Fibroblast of skin of back (primary cell): ENCODE data around the gene DACT2.

Experiments
- DNase-seq: peaks from one replicate; pipeline ENCODE4 v3.0.0-alpha.2; 2013

DACT2 gene

DNA sequence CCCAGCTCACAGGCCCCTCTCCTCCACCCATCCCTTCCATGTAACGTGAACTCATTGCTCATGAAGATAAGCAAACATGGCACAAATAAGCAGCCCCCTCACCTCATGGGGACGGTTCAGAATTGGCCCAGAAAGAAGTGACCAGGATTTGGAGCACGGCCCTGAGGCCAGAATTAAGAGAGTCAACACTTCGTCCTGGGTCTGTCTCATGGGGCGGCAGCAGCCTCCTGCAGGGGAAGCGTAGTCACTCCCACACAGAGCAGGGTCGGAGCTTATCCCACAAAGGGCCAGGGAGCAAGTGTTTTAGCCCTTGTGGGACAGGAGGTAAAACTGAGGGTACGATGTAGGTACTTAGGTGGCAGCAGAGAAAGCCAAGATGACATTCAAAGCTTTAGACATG lies 28.6 kb upstream of the DACT2 start:
- DNase-seq, result no peak

DNA sequence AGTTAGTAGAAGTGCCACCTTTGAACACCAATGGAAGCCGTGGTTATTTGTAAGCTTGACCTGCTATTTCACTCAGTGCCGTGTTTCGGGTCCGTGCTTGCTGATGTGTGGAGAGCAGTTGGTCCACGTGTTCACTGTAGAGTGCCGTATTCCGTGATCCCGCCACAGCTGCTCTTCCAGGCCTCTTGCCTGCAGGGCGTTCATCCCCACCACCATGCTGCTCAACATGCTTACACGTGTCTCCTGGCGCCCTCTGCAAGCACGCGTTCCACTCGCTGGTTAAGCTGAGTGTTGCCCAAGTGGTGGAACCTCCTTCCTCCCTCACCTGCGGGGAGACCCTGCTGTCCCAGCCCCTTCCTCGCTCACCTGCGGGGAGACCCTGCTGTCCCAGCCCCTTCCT lies 28.0 kb upstream of the DACT2 start:
- DNase-seq, result no peak

DNA sequence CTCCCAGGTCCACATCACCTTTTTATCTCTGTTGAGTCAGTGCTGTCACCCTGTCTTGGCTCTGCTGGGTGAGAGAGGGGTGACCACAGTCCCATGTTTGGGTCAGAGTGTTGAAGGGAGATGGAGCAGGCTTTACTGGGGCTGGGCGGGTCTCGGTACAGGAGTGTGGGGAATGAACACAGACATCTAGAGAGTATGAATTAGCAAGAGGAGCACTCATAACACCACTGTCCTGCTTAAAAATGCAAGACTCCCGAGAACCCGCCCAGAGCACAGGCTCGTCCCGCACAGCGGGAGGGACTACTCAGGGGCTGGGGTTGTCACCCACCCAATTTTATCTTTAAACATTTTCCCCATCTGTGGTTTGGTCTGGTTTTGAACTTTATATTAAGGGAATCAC lies 27.5 kb upstream of the DACT2 start:
- no peak for DNase-seq

DNA sequence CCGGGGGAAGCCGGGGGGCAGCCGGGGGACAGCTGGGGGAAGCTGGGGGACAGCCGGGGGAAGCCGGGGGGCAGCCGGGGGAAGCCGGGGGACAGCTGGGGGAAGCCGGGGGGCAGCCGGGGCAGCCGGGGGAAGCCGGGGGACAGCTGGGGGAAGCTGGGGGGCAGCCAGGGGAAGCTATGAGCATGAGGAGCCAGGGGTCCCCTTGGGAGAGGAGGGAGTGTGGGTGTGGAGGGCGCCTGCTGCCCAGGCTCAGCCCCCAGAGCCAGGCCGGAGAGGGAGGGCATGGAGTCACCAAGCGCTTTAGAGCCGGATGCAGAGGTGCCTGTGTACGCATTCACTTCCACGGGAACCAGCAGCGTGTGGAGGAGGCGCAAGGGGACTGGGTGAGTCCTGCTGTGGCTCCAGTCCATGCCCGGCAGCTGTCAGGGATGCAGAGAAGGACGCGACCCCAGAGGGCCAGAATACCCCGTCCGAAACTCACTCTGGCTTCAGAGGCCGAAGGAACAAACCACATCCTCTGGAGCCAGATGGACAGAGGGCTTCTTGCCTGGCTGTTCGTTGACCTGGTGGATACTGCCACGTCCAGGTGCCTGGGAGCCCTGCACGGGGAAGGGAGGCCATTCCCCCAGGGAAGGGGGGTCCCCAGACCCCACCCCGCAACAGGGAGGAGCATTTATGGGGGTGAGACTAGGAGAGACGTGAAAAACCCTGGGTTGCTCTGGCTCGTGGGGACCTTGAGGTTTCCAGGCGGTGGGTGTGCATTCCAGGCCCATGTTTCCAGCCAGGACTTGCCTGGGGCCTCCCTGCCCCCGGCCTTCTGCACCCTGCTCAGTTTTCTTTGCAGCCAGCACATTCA lies 26.5 kb upstream of the DACT2 start:
- no peak for DNase-seq

DNA sequence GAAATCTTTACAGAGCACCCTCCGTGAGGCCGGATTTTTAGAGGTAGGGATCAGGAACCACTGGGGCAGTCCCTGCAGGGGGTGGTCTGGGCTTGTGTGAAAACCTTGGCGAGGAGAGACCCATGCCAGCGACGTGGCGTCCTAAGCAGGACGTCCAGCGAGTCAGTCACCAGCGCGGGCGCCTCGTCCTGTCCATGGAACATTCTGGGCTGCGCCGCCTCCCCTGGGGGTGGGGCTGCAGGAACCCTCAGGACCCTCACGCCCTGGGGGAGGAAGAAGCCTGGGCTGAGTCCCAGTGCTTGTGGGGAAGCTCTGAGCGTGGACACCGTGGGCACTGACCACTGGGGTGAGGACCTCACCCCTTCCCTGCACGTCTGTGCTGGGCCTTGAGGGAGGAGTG lies 25.7 kb upstream of the DACT2 start:
- no peak for DNase-seq

DNA sequence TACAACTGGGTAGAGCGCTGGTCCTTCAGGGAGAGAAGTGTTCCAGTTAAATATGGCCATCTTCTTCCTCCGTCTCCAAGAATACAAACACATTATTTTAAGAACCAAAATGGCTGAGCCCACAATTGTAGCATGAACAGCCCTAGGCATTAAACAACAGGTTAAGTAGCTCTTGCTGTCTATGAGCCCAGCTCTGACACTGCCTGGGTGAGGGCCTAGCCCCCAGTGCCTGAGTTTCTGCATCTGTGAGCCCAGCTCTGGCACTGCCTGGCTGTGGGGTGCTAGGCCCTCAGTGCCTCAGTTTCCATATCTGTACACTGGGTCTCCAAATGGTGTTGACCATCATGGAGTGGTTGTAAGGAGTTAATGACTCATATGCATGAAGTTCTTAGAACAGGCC lies 24.8 kb upstream of the DACT2 start:
- no peak for DNase-seq

DNA sequence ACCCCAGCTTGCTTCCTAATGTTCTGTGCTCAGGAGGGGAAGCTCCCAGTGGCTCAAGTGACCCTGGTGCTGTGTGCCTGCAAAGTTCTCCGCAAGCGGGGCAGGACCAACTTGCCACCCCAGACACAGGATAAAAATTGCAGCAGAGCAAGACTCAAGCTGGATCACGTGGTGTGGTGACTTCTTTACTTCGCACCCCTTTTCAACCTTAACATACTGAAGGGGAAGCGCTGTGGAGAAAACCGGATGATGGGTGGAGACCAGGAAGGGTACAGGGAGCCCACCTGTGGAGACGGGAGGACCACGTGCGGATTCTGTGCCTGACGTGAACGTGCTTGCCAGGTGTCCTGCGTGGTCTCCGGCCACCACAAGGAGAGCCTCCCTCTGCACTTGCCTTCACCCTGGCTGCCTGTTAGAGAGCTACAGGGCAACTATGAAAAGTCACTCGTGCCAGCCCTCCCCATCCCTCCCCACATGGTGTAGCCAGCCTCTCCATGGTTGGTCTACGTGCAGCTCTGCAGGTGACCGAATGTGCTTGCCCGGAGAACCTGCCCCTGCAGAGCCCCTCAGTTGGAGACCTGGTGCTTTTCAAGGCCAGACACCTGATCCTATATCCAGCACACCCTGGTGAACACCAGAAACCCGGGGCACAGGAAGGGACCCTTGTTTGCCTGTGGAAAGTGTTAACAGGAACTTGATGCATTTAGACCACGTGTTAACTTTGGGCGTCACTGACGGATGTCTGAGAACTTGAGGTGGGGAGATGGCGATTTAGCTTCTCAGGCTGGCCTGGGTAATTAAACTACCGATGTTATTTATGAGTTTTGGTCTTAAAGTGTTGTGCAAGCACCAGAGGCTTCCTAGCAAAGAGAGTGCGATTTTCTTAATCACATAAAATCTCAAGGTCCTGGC lies 23.9 kb upstream of the DACT2 start:
- no peak for DNase-seq

DNA sequence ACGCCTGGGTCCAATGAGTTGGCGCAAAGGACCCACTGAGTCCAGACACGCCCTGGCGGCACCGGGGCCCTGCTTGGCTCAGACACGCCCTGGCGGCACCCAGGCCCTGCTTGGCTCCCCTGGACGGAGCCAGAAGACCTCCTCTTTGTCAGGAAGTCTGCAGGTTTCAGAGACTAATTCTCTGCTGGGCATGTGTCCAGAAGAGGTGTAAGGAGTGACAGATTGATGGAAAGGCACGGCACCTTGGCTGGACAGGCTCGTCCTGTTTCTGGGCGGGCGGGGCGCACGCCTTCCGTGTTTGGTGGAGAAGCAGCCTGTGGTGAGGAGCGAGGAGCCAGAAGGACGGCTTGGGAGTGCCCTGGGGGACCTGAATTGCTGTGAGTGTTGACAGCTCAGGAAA lies 23.1 kb upstream of the DACT2 start:
- no peak for DNase-seq

DNA sequence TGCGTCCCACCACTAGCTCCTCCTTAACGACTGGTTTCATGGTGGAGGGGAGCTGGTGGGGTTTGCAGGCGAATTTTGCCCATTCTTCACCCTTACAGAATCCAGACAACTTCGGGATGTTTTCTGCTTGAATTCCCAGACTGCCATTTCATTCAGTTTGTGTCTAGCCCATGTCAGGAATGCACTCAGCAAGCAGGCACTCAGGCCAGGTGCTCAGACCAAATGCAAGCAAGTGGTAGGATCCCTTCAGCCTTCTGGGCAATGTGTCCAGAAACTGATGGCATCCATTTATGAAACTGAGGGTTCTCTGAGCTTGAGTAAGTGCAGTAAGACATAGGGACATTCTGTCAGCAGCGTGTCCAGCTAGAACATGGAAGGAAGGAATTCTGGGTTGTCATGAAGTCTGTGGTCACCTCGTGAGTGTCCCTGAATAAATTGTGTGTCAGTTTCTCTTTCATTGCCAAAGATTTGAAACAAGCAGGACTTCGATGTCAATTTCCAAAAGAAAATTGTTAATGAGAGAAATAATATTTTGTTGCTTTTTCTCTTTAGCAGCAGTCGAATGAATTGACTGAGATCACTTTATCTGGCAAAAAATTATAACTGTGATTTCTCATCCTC lies 21.8 kb upstream of the DACT2 start:
- no peak for DNase-seq

DNA sequence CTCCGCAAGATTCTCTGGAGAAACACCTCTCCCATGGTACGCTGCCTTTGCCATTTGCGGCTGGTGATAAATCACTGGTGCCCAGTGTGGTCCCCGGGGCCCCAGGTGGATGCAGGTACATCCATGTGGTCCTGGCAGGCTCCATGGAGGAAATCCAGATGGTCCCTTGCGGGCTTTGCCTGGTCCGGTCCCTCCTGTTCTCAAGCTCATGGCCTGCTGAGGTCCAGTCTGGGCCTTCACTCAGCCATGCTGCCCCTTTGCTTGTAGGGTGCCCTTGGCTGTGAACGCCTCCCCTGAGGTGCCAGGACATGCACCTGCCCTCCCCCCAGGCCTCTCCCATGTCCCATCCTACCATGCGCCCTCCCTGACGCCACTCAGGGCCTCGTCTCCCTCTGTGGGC lies 21.2 kb upstream of the DACT2 start:
- no peak for DNase-seq

DNA sequence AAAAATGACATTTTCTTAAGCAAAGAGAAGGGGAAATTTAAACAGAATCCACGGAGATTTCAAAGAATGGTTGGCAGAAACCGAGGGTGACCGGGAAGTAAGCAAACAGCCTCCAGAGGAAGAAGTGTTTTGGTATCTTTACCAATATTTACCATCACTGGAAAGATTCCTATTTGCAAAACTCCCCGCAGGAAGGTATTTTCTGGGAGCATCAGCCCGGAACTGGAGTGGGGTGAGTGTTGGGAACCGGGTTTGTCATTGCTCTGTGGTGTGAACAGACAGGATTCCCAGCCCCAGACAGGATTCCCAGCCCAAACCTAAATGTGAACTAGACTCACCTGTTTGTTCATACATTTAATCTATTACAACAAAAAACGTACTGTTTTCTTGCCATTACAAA lies 19.2 kb upstream of the DACT2 start:
- no peak for DNase-seq

DNA sequence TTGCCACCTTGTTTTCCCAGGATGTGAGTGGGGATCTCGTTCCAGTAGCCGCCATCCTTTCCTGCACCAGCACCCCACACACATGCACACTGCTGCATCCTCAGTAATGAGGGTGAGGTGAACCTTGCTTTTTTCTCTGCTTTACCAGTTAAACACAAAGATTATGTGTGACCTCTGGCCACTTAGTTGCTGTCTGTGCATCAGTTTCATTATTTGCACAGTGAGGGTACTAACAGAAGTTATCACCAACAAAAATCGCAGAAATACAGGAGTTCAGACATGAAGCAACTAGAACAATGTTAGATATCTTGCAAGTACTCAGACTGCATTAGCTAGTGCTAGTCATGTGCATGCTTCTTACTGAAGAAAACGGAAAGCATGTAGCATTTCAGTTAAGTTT lies 17.4 kb upstream of the DACT2 start:
- no peak for DNase-seq

DNA sequence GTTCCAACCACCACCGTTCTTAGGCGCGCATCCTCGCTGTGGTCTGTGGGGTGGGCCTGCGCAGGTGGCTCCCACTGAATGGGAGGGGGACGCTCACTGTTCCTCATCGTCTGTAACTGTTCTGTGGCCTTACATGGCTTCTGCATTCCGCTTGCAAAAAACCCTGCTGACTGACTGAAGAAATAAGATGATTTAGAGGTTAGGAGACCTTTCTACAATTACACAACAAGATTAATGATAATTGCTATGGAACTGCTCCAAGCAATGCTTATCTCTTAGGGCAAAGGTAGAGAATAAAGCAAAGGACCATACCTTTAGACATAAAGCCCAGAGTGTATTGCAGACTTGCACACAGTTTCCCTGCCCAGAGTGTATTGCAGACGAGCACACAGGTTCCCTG lies 14.4 kb upstream of the DACT2 start:
- DNase-seq, result no peak

DNA sequence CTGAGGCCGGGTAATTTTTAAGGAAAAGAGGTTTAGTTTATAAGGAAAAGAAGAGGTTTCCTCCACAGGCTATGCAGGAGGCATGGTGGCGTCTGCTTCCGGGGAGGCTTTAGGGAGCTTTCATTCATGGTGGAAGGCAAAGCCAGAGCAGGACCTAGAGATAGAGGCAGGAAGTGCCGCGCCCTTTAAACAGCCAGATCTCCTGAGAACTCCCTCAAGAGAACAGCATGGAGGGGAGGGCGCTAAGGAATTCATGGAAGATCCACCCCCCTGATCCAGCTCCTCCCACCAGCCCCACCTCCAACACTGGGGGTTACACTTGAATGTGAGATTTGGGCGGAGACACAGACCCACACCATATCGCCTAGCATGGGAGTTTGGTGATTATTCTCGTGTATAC lies 13.9 kb upstream of the DACT2 start:
- DNase-seq, result no peak

DNA sequence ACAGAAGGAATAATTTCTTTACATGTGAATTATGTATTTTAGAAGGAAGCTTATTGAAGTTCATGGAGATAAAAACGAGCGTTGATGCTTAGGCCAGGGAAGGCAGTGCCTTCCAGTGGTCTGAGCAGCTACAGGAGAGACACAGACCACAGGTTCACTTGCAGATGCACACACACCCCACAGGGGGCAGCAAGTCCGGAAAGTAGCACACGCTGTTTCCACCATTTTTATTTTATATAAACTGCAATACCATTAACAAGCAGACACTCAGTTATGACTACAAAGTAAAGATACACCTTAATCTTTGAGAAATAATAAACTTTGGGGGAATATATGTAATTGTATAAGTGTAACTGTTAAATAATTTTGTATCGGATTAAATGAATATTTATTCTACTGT lies 13.5 kb upstream of the DACT2 start:
- DNase-seq, result peak; percentile 3

DNA sequence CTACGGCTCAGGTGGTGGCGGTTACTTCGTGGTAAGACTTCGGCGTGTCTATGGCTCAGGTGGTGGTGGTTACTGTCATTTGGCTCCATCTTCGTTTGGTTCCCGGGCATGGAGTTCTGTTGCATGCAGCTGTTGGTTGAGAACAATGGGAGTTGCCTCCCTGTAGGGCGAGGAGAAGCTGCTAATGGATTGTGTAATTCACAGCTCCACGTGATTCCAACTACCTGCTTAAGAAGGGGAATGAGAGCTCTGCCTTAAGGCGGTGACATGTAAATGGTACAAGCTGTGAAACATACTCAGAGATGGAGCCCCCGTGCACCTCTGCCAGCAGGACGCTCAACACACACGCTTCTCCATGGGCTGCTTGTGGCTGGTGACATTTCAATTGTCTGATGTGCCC lies 12.4 kb upstream of the DACT2 start:
- DNase-seq, result no peak

DNA sequence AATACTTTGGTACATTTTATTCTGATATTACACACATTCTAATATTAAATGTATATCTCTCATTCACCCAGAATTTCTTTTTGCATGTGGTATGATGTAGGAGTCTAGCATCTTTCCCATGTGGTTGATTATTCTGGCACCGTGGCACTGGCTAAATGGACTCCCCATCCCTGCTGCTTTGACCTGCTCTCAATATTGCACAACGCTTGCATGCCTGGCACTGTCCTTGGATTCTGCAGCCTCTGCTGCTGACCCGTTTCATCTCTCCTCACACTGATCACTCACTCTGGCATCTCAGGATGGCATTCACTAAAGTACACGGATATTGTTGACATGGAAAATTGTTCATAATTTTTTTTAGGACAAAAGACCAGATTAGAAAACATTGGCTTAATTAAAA lies 11.5 kb upstream of the DACT2 start:
- no peak for DNase-seq

DNA sequence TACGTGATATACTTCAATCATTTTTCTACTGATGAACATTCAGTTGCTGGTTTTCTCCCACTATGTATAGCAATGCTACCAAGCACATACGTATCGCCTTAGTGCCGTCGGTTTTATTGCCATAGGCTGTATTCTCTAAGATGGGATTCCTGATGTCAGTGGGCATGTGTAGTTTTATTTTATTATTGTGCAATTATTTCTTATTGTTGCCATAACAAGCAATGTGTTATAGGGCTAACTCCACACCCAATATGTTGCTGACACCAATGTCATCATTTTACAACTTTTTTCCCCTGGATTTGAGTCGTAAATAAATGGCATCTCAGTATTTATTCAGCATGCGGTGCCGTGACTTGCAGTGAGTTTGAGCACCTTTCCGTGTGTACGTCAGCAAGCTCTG lies 10.8 kb upstream of the DACT2 start:
- DNase-seq, result no peak

DNA sequence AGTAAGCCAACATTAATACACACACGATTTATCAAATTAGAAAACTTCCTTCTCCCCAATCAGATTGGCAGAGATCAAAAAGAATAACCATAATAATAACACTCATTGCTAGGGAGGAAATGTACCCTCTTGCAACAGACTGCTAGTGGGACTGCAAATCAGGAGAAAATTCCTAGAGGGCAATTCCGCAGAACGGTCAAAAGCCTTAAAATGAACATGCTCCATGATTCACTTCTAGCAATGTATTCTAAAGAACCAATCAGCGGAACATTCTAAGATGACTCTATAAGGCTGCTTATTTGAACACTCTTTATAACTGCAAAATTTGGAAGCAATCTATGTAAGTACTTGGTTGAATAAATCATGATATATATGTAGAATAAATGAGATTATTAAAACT lies 8.5 kb upstream of the DACT2 start:
- no peak for DNase-seq

DNA sequence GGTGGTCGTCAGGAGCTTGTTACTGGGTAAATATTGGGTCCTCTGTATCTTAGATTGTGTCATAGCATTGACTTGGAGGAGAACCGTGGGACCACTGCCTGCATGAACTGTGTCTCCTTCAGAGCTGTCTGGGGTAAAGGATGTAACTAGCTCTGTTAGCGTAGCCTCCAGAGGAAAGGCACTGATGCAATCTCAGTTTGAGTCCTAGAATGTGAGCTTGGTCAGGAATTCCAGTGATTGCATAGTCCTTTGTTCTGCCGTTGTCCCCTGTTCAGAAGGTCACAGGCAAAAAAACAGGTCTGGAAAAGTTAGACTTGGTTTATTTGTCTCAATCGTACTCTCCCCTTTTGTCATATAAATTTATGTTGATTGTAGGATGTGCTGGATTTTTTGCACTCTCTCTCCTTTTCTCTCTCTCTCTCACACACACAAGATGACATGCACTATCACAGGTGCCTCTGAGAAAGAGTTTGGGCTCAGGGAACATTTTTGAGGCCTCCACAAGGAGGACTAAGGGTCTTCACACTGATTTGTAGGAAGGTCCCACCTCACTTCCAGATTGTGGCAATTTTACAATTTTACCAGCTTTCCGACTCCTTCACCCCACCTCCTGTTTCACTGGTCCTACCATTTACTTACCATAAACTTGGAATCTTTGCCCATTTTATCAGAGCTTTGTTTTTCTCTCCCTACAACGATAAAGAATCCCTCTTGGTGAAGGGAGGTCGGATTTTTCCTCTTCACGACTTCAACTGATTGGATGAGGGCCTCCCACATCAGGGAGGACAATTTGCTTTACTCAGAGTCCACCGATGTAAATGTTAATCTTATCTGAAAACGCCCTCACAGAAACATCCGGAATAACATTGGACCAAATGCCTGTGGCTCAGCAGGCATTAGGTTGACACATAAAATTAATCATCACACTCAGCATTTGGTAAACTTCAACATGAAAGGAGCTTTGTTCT lies 7.0 kb upstream of the DACT2 start:
- peak; percentile 57 for DNase-seq

DNA sequence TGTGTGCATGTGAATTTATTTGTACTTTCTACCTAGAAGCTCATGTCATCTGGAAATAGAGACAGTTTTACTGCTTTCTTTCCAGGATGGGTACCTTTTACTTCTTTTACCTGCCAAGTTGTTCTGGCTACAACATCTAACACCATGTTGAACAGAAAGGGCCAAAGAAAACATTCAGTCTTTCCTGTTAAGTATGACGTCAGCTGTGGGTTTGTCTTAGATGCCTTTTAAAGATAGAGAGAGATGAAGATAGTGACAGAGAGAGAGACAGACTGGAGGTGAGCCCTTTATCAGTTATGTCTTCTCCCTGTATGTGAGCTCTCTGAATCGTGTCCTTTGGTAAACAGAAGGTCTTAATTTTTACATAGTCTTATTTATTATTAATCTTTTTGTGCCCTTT lies 3.4 kb upstream of the DACT2 start:
- no peak for DNase-seq

DNA sequence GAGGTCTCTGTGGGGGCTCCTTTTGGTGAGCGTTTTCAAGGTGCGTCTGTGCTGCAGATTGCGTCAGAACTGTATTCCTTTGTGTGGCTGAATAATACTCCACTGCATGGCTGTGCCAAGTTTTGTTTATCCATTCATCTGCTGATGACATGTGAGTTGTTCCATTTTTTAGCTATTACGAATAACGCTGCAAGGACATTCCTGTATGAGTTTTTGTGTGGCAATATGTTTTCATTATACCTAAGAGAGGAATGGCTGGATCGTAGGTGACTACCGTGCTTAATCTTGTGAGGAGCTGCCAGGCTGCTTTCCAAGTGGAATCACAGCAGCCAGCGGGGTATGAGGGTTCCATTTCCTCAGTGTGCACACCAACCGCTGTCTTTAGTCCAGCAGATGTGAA lies 1.1 kb upstream of the DACT2 start:
- DNase-seq, result no peak
